Limb (tissue), 2 donors: ENCODE results near the gene RAPSN.

Experiments
- DNase-seq, 2 donors: peaks; one replicate each; pipeline ENCODE4 v3.0.0-alpha.2; 2016; ENCODE audit errors: extremely low spot score in 2 of 2

RAPSN gene

DNA sequence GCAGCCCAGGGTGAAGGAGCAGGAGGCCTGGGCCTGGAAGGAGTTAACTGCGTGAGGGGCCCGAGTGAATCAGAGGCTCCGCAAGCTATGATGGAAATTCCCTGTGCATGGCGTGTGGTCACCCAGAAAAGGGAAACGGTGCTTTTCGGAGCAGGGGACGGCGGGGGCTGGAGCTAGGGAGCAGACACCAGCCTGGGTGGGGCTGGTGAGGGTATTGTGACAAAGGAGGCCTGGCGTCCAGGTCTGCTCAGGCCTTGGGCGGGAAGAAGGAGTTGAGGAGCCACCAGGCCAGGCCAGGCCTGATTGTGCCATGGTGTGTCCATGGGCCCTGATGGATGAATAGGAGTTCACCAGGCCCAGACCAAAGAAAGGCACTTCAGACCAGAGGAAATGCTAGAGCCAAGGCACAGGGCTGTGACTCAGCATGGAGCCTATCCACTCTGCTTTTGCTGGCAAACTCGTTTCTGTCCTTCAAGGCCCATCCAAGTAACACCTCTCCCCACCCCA is 57.8 kb downstream of the RAPSN start:
- no peak for DNase-seq

DNA sequence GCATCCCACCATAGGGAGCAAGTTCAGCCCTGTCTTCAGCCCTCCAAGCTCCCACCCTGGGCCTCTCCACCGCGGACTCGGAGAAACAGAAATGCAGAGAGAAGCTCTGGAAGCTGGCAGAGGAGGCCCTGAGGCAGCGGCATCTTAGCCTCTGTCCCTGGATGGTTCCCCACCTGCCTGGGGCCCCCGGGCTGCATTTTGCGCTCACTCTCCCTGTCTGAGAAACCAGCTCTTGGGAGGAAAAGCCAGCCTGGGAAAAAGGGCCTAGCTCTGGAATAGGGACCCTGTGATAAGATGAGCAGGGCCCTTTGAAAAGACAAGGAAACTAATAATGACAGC is 58.5 kb downstream of the RAPSN start:
- no peak for DNase-seq

DNA sequence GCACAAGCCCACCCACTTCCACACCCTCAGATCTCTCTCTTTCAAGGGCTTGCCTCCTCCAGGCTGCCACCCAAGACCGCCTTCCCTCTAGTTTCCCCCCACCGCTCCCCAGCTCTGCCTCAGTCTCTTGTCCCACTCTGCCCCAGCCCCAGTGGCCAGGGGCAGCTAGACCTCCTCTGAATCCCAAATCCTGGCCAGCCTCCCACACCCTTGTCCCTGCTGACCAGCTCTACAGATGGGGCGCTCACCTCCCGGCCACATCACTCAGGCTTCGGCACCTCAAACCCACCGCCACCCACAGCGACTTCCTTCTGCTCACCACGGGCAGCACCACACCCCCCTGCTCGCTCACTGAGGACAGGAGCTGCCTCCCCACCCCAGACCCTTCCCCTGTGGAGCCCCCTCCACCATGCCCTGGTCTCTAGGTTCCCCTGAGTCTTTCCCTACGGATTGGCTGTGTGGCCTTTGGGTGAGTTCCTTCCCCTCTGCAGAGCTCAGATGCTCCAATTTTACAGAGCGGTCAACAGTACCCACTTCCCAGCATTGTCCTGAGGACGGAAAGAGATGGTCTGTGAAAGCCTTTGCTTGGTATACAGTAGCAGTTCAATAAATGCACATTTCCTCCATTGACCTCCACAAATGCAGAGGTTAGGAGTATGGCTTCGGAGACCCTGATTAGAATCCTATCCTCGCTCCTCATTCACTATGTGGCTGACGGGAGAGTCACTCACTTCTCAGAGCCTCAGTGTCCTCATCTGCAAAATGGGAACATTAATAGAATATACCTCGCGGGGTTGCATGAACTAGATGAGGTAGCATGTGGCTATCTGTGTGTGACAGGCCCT is 59.1 kb downstream of the RAPSN start:
- no peak for DNase-seq

DNA sequence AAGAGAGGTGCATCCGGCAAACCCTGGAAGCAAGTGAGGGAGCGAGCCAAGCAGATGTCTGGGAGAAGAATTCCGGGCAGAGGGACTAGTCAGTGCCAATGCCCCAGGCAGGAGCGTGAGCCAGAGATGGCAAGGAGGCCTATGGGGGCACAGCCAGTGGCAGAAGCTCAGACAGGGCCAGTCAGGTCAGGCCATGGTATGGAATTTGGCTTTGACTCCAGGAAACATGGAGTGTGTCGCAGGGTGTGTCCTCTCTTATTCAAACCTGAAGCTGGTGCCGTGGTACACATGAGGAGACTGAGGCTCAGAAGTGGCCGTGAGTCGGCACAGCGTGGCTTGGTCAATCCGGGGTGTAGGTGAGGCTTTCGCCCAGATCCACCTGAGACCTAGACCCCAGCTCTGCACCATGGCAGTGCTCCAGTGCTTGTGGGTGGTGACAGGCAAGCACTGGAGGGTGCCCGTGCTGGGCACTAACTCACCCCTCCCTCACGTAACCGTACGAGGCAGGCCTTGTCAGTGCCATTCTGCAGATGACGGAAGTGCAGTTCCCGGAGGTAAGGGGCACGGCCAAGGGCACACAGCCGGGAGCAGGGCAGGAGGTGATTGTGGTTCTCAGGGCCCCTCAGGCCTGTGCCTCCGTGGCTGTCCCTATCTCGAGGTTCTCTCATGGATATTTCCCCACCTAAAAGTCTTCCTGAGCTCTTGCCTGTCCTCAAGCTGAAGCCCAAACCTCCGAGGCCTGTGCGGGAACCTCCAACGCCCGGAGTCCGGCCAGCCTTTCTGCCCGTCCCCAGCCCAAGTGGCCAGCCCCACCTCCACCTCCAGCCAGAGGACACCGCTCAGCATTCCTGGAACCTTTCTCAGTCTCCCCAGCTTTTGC is 60.0 kb downstream of the RAPSN start:
- no peak for DNase-seq

DNA sequence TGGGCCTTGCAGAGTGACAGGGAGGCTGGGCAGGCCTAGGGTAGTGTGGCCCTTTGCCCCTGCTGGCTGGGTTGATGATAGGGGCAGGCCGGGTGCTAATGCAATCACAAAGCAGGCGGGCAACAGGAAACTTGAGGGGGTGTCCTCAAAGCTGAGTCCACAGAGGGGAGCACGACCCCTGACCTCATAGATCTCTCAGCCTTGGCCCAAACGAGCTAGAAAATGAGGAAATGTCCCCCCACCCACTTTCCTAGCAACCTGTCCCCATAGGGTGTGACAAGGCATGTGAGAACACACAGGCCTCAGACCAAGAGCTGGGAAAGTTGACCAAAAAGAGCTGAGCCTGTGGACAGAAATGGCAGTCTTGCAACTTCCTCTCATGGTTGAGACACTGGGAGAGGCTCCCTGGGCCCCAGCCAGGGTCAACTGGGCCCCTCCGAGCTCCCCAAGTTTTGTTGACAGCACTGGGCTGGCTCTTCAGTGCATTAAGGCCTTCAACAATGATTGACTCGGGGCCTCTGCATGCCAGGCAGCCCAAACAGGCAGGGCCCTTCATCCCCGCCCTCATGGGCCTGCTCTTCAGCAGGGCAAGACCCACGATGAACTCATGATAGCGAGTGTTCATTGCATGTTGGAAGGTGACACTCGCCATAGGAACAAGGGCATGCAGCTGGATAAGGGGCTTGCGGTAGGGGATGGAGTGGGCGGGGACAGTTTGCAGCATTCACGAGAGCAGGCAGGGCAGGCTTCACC is 60.8 kb downstream of the RAPSN start:
- DNase-seq: no peak
